Small intestine (tissue), 7 donors: ENCODE measurements around the gene PRSS21. TPM values are rescaled to one million over a fixed set of nuclear protein-coding genes. Genes with fewer than 3 reads are reported as not detected.
A peak's percentile ranks its signal among the peaks of the same experiment; 100 is the strongest.

ENCODE experiments used
- DNase-seq, 2 donors: peaks; one replicate each; pipeline versions ENCODE4 v3.0.0 to v3.0.0-alpha.2; 2013
- FAIRE-seq: peaks from 2 replicates; lab custom pipeline; 2012; peaks lifted over from hg19 to GRCh38; lab: Jason Lieb, UNC
- H3K27ac ChIP-seq, 3 donors: one replicate each; pipeline ENCODE4 v1.5.1; 2013; ENCODE audit warnings: low read length in 2 of 3, mild to moderate bottlenecking in 2 of 3, control low read depth in 1 of 3, inconsistent platforms in 1 of 3, low read depth in 1 of 3, moderate library complexity in 1 of 3
- H3K27me3 ChIP-seq, 3 donors: one replicate each; pipeline ENCODE4 v1.6.1; 2013; ENCODE audit warnings: low read length in 3 of 3, inconsistent platforms in 1 of 3; ENCODE audit not compliant: control insufficient read depth in 3 of 3, insufficient read depth in 3 of 3
- H3K36me3 ChIP-seq, 3 donors: one replicate each; pipeline ENCODE4 v1.6.1; 2013; ENCODE audit warnings: low read length in 3 of 3, inconsistent platforms in 1 of 3, low read depth in 1 of 3, mild to moderate bottlenecking in 1 of 3, moderate library complexity in 1 of 3; ENCODE audit not compliant: control insufficient read depth in 3 of 3, insufficient read depth in 2 of 3
- H3K4me1 ChIP-seq, 3 donors: one replicate each; pipeline ENCODE4 v1.6.1; 2013; ENCODE audit warnings: low read length in 2 of 3, inconsistent platforms in 1 of 3, low read depth in 1 of 3, mild to moderate bottlenecking in 1 of 3, moderate library complexity in 1 of 3; ENCODE audit not compliant: control insufficient read depth in 3 of 3, insufficient read depth in 2 of 3
- H3K4me3 ChIP-seq, 3 donors: one replicate each; pipeline ENCODE4 v1.5.1; 2013; ENCODE audit warnings: low read length in 3 of 3, control low read depth in 1 of 3, inconsistent platforms in 1 of 3, low read depth in 1 of 3, mild to moderate bottlenecking in 1 of 3, moderate library complexity in 1 of 3
- H3K9me3 ChIP-seq, 2 donors: one replicate each; pipeline ENCODE4 v1.6.1; 2013; ENCODE audit warnings: low read depth in 1 of 2, low read length in 1 of 2; ENCODE audit not compliant: control insufficient read depth in 2 of 2, insufficient read depth in 1 of 2
- WGBS, 3 donors: extraction: QIAGEN DNeasy Blood & Tissue Kit; methylation state at CpG; one replicate each; pipeline ENCODE4 v1.1.7; 2013; 5-methylcytosine and 5-hydroxymethylcytosine counted together
- polyA plus RNA-seq, 4 donors: library from polyadenylated mRNA; stranded (reverse) in 3 of 4; unstranded in 1 of 4; fragments of 200-250 nt in 3 of 4; fragments of 120-200 nt in 1 of 4; gene quantifications; one replicate each; pipeline versions ENCODE4 v1.2.1 to v1.2.3, GENCODE V29; 2013
- donor health status: healthy with polysubstance abuse.
- donor health status: control.
- donor health status: control.
- donor health status: Bipolar disorder and iron deficiency.
- donor health status: healthy.

The PRSS21 gene
- polyA plus RNA-seq, 4 donors, result 0.15 to 0.19 TPM; not detected in 2

DNA sequence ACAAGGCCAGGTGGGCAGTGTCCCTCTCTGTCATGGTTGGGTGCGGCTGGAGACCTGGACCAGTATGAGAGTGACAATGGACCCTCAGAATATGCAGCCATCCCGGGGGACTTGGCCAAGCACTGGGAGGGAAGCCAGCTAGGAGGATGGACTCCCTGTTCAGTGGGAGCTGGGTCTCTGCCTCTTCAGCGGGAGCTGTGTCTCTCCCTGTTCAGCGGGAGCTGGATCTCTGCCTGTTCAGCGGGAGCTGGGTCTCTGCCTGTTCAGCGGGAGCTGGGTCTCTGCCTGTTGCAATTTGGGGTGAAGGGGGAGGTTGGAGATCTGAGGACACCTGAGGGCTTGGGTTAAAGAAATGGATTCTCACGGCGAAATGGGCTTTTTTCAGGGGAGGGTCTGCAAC, 25.9 kb upstream of the PRSS21 start:
- Histone ChIP-seq H3K36me3 (no peaks in the 10 kb centered on the region), H3K27me3 (peaks cover 0 to 21% (median 12%) of the 10 kb centered on the region in 3 donors), H3K4me3 (no peak overlapping the region), H3K27ac (no peak overlapping the region), H3K4me1 (peaks cover 0 to 15% (median 2%) of the 10 kb centered on the region in 3 donors), H3K9me3 (no peaks in the 10 kb centered on the region)
- DNase-seq, result no peak
- no peak for FAIRE-seq
- WGBS, 3 donors, result 75 to 82% (median 76%) methylated on average over 8 of the region's 8 CpGs

DNA sequence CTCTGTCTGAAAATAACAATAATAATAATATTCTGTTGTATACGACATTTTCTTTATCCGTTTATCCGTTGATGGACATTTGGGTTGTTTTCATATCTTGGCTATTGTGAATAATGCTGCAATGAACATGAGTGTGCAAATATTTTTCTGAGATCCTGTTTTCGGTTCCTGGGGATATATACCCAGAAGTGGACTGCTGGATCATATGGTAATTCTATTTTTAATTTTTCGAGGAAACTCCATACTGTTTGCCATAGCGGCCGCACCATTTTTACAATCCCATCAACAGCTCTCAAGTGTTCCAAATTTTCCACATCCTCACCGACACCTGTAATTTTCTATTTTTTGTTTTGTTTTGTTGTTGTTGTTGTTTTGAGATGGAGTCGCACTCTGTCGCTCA, 24.1 kb upstream of the PRSS21 start:
- Histone ChIP-seq H3K36me3 (no peaks in the 10 kb centered on the region), H3K27me3 (peaks cover 0 to 9% (median 7%) of the 10 kb centered on the region in 3 donors), H3K4me3 (no peak overlapping the region), H3K27ac (no peak overlapping the region), H3K9me3 (no peaks in the 10 kb centered on the region), H3K4me1 (peaks cover 0 to 13% (median 2%) of the 10 kb centered on the region in 3 donors)
- DNase-seq (no peak), FAIRE-seq (no peak)
- WGBS, 3 donors, result 90 to 94% (median 94%) methylated on average over 10 of the region's 10 CpGs

DNA sequence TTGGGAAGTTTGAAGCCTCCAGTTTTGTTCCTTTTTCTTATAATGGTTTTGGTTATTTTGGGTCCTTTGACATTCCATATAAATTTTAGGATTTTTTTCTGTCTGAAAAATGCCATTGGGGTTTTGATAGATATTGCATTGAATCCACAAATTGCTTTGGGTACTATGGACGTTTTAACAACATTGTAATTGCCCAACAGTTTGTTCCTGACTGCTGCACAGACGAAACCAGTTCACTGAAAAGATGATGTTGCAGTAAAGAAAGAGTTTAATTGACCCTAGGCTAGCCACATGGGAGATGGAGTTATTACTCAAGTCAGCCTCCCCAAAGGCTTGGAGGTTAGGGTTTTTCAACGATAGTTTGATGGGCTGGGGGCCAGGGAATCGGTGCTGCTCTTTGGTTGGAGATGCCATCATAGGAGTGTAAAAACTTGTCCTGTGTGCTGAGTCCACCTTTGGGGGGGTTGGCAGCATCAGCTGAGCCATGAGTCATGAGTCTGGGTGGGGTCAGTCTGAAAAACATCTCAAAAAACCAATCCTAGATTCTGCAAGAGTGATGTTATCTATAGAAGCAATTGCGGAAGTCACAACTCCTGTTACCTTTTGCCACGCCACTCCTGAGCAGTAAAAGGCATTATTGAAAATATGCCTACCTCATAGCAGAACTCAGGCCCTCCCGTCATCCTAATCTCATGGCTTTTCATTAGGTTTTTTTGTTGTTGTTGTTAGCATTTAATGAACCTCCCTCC, 21.5 kb upstream of the PRSS21 start:
- peak; percentile 20 to 46 for DNase-seq

DNA sequence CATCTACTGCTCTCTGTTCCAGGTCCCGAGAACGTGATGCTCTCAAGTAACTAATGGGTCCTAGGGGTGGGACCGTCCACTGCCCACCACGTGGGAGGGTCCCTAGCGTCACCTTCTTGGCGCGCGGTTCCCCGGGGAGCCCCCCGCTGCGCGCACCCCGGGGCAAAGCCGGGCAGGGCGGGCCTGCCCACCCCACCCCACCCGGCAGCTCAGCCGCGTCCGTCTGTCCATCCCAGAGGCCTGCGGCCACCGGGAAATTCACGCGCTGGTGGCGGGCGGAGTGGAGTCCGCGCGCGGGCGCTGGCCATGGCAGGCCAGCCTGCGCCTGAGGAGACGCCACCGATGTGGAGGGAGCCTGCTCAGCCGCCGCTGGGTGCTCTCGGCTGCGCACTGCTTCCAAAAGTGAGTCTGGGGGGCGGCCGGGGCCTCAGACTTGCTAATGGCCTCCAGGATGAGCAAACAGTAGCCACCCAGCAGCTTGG, 18.3 kb upstream of the PRSS21 start:
- Histone ChIP-seq H3K9me3 (peaks cover 0 to under 1% of the 10 kb centered on the region in 2 donors), H3K27ac (peak overlapping the region in 1 of 3 donors; percentile 14), H3K36me3 (no peaks in the 10 kb centered on the region), H3K4me1 (peaks cover 0 to 17% (median 2%) of the 10 kb centered on the region in 3 donors), H3K4me3 (no peak overlapping the region), H3K27me3 (no peaks in the 10 kb centered on the region)
- DNase-seq (no peak), FAIRE-seq (no peak)
- WGBS, 3 donors, result 92 to 96% (median 94%) methylated on average over 22 to 39 of the region's 39 CpGs

More for the DNA sequence above, 21.5 kb upstream of the PRSS21 start:
- no peaks in the 10 kb centered on the region for H3K36me3 ChIP-seq
- 26 to 54% (median 38%) methylated on average over 7 of the region's 7 CpGs for WGBS, 3 donors
- H3K4me3 ChIP-seq, result no peak overlapping the region
- FAIRE-seq, result no peak
- peaks cover 0 to 7% (median 4%) of the 10 kb centered on the region in 3 donors for H3K27me3 ChIP-seq
- H3K27ac ChIP-seq, result peak overlapping the region in 1 of 3 donors; percentile 29
- peaks cover 0 to 22% (median 2%) of the 10 kb centered on the region in 3 donors for H3K4me1 ChIP-seq
- H3K9me3 ChIP-seq, result no peaks in the 10 kb centered on the region

DNA sequence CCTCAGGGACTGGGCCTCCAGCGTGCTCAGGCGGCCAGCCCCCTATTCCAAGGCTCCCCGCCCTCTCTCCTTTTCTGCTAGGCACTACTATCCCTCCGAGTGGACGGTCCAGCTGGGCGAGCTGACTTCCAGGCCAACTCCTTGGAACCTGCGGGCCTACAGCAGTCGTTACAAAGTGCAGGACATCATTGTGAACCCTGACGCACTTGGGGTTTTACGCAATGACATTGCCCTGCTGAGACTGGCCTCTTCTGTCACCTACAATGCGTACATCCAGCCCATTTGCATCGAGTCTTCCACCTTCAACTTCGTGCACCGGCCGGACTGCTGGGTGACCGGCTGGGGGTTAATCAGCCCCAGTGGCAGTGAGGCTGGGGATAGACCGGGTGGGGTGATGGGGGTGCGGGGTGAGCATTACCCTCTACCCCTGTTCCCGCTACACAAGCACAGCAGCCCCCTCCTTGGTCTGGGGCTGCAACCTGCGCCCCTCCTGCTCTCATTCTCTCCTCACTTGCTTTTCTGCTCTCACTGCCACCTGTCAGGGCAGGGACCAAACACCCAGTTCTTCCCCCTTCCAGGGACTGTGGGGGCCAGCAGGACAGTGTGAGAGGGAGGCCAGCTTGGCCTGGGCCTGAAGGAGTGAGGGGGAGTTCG, 17.7 kb upstream of the PRSS21 start:
- FAIRE-seq (no peak), DNase-seq (peak in 1 of 2 donors; percentile 44)
- Histone ChIP-seq H3K27me3 (no peaks in the 10 kb centered on the region), H3K4me3 (no peak overlapping the region), H3K27ac (peak overlapping the region in 1 of 3 donors; percentile 79), H3K9me3 (peaks cover 0 to 6% of the 10 kb centered on the region in 2 donors), H3K36me3 (no peaks in the 10 kb centered on the region), H3K4me1 (peaks cover 0 to 14% (median 2%) of the 10 kb centered on the region in 3 donors)
- WGBS, 3 donors, result 86 to 88% (median 87%) methylated on average over 21 of the region's 21 CpGs

DNA sequence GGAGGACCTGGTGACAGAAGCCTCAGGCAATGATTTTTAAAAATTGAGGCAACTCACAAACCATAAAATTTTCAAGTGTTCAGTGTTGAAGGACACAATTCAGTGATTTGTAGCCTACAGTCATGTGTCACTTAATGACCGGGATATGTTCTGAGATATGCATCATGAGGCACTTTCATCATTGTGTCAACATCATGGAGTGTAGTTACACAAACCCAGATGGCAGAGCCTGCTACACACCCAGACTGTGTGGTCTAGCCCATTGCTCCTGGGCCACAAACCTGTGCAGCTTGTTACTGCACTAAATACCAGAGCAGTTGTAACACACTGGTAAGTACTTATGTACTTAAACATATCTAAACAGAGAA, 17.2 kb upstream of the PRSS21 start:
- DNase-seq (peak; percentile 72 to 89), FAIRE-seq (no peak)
- Histone ChIP-seq H3K4me3 (no peak overlapping the region), H3K27ac (peak overlapping the region in 1 of 3 donors; percentile 79), H3K9me3 (peaks cover 0 to 11% of the 10 kb centered on the region in 2 donors), H3K27me3 (no peaks in the 10 kb centered on the region), H3K4me1 (peaks cover 0 to 9% (median 2%) of the 10 kb centered on the region in 3 donors), H3K36me3 (no peaks in the 10 kb centered on the region)
- 19 to 64% (median 43%) methylated on average over 1 of the region's 1 CpG for WGBS, 3 donors

DNA sequence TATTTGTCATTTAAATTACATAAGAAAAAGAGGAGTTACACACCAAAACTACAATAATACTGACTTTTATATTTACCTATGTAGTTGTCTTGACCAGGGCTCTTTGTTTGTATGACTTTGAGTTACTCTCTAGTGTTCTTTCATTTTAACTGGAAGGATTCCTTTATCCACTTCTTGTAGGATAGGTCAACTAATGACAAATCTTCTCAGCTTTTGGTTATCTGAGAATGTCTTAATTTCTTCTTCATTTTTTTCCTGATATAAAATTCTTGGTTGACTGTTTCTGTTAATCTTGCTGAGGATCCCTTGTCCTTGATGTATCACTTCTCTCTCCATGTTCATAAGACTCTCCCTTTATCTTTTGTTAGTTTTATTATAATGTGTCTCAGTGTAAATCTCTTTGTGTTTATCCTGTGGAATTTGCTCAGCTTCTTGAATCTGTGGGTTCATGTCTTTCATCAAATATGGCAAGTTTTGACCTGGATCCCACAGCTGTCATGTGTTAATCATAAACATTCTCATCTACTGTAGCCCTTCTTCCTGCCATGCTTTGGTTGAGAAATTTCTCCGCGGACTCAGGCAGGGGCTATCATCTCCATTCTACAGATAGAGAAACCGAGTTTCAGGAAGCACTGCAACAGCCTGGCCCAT, 13.4 kb upstream of the PRSS21 start:
- H3K27ac ChIP-seq, result no peak overlapping the region
- FAIRE-seq (no peak), DNase-seq (no peak)
- peaks cover 0 to 26% of the 10 kb centered on the region in 2 donors for H3K9me3 ChIP-seq
- 83 to 86% (median 86%) methylated on average over 3 of the region's 3 CpGs for WGBS, 3 donors
- peaks cover 0 to 4% (median 0%) of the 10 kb centered on the region in 3 donors for H3K27me3 ChIP-seq
- H3K4me3 ChIP-seq, result no peak overlapping the region
- H3K36me3 ChIP-seq, result no peaks in the 10 kb centered on the region
- peaks cover 0 to 9% (median 0%) of the 10 kb centered on the region in 3 donors for H3K4me1 ChIP-seq

DNA sequence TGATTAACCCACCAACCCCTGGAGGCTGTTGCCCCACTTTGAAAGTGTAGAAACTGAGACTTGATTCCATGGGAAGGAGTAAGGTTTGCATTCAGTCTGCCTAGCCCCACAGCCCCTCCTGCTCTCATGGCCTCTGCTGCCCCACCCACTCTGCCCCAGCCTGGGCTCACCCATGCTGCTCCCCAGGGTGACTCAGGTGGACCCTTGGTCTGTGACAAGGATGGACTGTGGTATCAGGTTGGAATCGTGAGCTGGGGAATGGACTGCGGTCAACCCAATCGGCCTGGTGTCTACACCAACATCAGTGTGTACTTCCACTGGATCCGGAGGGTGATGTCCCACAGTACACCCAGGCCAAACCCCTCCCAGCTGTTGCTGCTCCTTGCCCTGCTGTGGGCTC, 12.3 kb upstream of the PRSS21 start:
- no peak overlapping the region for H3K27ac ChIP-seq
- FAIRE-seq (no peak), DNase-seq (no peak)
- no peaks in the 10 kb centered on the region for H3K36me3 ChIP-seq
- no peak overlapping the region for H3K4me3 ChIP-seq
- H3K27me3 ChIP-seq, result peaks cover 0 to 4% (median 0%) of the 10 kb centered on the region in 3 donors
- WGBS, 3 donors, result 87 to 94% (median 90%) methylated on average over 4 of the region's 4 CpGs
- no peaks in the 10 kb centered on the region for H3K4me1 ChIP-seq
- peaks cover 0 to 26% of the 10 kb centered on the region in 2 donors for H3K9me3 ChIP-seq
